HG03565 (cell line): Measurements from ENCODE around the gene MANBA.
A peak's percentile ranks its signal among the peaks of the same experiment; 100 is the strongest.
"Not testable (repeated sequence)": the region's sequence is repeated elsewhere in the genome, so short reads cannot be mapped to it uniquely, and the experiment has no call there.

Source experiments
- ATAC-seq: cut with Tn5 transposase; IDR thresholded peaks from one replicate; pipeline ENCODE4 v1.9.1; 2021; ENCODE audit warnings: mild to moderate bottlenecking, moderate library complexity; ENCODE audit not compliant: unreplicated experiment

MANBA gene

DNA sequence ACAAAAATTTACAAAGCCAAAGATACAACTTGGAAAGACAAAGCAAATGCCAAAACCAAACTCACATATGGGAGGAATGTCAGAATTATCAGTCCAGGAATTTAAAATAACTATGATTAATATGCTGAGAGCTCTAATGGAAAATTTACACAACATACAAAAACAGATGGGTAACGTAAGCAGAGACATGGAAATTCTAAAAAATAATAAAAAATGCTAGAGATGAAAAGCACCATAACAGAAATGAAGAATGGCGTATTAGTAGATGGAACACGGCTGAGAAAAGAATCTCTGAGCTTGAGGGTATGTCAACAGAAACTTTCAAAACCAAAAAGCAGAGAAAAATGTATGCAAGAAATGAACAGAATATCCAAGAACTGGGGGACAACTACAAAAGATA, 4.1 kb upstream of the MANBA start:
- no peak for ATAC-seq

DNA sequence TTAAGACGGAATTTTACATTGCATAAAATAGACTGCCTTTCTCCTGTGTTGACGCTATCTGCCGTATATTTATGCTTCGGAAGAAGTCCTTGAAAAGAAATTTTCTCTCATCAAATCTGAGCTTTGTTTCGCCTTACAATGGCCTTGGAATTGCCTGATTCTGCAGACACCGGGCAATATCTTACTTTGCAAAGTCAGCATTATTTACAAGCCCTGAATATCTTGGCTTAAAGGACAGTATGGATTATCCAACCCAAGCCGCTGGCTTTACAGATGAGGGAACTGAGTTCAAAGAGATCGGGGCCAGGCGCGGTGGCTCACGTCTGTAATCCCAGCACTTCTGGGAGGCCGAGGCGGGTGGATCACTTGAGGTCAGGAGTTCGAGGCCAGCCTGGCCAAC, 1.1 kb upstream of the MANBA start:
- no peak for ATAC-seq

GRCh38 chr4:102761296-102761701, 531 bp upstream of the MANBA start:
- ATAC-seq, result peak; percentile 2

DNA sequence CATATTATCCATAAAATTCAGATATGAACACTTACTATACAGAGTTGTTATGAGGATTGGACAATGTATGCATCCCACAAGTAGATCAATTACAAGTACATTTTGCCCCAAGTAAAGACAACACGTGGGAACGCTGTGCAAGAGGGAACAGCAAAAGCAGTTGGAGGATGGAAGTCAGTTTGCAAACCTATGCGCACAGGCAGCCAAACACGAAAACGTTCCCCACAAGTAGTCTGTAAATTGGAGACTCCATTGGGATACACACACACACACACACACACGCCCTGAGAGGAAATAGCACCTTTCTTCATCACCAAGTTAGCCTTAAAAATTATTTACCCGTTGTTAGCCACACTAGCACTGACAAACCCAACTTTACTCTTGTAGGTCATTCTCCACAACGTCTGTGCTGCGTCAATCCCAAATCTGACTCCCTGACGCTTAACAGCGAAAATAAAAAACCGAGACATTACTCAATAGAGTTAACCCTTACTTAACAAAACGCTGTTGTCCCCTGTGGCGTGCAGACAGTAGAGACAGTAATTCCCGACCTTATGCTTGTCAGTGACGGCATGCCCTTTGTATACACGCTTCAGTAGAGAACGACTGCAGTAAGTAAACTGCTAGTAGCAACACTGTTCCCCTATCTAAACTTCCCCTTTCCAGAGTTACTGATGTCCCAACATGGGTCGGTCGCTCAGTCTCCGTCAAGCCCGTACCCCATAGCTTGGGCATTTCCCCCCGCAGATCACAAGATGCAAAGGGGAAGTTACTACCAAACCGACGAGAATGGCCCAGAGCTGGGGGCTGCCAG, 730 bp downstream of the MANBA start:
- ATAC-seq, result peak; percentile 56

- no peak for ATAC-seq
Measured at GRCh38 chr4:102758241-102759160, 2.3 kb downstream of the MANBA start.

GRCh38 chr4:102757681-102758080, 3.1 kb downstream of the MANBA start:
- ATAC-seq, result no peak

- ATAC-seq, result no peak
Measured at GRCh38 chr4:102754044-102754443, 6.7 kb downstream of the MANBA start.

DNA sequence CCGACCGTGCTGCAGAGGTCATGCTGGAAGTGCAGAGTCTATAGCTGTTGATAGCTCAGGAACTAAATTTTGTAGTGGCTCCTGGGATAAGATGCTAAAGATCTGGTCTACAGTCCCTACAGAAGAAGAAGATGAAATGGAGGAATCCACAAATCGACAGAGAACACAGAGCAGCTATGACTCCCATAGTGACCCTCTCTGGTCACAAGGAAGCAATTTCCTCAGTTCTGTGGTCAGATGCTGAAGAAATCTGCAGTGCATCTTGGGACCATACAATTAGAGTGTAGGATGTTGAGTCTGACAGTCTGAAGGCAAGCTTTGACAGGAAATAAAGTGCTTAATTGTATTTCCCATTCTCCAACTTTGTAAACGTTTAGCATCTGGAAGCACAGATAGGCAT, 8.8 kb downstream of the MANBA start:
- ATAC-seq, result no peak

GRCh38 chr4:102743352-102743751, 17.4 kb downstream of the MANBA start:
- ATAC-seq, result peak; percentile 99

DNA sequence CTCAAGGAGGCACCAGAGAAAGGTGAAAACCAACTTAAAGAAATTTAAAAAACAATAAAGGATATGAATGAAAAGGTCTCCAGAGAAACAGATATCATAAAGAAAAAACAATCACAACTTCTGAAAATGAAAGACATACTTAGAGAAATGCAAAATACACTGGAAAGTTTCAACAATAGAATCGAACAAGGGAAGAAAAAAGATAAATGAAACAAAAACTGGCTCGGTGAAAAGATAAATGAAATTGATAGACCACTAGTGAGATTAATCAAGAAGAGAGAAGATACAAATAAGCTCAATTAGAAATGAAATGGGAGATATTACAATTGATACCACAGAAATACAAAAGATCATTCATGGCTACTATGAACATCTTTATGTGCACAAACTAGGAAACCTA, 22.0 kb downstream of the MANBA start:
- ATAC-seq, result not testable (repeated sequence)

DNA sequence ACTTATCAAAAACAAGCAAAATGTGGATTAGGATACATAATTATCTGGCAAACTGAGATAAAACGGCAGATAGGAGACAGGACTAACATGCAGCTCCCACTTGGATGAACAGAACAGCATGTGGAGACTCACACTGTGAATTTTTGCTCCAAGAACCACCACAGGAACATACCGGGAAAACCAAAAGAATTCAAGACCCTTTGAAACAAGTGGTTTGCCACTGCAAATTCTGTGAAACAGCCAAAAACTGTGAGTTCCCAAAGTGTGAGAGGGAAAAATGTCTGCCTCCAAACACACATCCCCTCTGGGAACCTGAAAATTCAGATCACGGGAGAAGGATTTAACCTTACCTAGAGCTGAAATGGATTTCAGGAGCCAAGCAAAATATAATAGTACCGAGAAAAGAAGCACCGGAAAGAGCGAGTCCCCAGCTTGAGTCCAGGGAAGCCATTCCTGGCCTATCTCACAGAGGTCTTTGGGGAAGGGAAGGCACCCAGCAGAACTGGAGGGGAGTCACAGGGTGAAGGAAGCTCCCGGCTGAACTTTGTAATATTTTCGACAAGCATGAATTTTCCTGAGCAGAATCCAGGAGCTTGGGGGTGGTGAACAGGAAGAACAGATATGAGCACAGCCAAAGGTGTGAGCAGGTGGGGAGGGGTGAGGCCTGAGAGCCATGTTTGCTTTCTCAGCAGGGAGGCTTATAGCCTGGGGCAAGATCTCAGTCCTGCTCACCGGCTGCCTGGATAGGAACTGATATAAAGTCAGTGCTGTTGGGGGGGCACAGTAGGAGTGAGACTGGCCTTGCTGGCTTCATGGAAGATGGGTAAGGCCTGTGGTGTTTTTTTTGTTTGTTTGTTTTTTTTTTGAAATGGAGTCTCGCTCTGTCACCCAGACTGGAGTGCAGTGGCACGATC, 23.9 kb downstream of the MANBA start:
- ATAC-seq, result no peak

DNA sequence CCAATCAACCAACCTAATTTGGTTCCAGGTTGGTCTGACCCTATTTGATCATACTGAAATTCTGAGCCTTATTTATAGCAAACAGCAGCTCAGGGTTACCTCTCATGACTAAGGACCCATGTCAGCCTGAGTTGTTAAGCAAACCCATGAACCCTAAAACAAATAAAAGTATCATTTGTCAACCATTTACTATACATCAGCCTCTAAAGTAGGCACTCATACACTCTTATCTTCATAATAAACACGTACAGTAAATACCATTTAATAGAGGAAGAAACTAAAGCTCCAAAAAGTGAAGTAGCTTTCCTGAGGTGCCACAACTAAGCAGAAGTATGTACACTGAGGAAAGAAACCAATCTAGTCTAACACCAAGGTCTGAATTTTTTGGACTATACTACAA, 25.2 kb downstream of the MANBA start:
- ATAC-seq, result no peak

DNA sequence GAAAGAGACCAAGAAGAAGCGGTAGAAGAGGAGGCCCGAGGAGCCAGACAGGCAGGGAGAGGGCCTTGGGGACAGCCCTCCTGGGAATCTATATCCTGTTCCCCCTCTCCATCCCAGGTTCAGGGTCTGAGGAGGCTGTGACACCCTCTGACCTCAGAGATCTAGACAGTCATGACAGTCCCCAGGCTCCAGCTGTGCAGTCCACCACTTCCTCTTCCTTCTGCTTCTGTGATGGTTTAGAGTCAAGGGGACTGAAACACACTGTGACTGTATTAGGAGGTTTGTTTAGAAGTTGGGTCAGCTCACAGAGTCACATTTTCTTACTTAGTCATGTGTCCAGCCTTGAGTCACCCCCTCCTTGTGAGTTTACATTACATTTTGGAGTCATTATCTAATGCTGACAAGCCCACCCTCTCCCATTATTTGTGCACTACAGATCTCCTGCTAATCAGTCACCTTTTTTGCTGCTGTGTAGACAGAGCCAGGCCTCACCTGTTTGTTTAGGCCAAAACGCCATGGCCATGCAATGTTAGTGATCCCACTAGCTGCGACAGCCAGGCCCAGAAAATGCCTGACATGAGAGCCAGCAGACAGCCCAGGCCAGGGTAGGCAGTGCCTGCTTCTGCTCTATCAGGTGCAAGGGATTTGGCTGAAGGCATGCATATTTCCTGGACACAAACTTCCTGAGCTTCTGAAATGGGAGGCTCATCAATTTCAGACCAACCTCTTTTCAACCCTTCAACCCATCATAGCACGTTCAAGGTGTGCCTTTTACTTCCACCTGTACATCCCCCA, 26.0 kb downstream of the MANBA start:
- peak; percentile 99 for ATAC-seq

DNA sequence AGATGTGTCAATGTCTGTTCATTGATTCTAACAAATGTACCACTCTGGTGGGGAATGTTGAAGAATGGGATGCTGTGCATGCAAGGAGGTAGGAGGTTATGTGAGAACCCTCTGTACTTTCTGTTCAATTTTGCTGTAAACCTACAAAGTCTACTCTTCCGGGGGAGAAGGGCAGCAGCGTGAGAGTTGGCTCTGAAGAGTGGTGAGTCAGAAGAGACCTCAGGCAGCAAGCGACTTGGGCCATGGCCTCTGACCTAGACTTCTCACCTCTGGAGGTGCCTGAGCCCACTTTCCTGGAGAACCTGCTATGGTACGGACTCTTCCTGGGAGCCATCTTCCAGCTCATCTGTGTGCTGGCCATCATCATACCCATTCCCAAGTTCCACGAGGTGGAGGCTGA, 26.7 kb downstream of the MANBA start:
- ATAC-seq, result no peak

DNA sequence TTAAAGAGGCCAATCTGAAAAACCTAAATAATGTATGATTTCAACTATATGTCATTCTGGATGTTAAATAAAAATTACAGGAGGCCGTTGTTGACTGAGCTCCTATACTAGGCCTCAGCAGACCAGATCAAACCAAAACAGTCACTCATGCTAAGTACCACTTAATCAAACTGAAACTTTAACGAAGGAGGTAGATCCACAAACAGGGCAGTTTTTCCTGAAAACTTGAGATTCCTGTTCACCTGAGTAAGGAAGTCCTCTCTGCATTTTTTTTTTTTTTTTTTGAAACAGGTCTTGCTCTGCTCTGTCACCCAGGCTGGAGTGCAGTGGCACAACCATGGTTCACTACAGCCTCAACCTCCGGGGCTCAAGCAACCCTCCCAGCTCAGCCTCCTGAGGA, 27.7 kb downstream of the MANBA start:
- ATAC-seq, result no peak

- ATAC-seq, result no peak
Measured at GRCh38 chr4:102732678-102733077, 28.1 kb downstream of the MANBA start.

DNA sequence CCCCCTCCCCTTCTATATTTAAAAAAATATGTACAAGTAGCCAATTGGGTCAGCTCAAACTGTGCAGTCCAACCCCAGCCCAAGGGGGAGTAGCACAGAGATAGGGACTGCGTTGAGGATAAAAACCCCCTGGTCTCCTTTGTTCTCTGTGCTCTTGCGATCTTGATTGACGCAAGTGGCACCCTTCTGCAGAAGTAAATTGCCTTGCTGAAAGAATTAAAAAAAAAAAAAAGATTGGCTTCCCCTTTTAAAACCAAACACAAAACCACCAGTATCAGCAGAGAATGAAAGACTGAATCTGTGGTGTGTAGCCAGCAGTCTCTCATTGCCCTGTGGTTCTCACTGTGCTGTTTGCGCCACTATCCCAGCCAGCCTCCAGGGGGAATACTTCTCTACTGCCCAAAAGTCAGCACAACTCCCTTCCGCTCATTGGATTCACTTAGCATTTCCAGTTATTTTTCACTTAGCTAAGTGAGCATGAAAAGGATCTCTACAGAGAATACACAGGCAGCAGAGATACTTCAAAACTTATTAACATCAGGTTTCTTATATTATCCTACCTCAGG, 29.7 kb downstream of the MANBA start:
- no peak for ATAC-seq

DNA sequence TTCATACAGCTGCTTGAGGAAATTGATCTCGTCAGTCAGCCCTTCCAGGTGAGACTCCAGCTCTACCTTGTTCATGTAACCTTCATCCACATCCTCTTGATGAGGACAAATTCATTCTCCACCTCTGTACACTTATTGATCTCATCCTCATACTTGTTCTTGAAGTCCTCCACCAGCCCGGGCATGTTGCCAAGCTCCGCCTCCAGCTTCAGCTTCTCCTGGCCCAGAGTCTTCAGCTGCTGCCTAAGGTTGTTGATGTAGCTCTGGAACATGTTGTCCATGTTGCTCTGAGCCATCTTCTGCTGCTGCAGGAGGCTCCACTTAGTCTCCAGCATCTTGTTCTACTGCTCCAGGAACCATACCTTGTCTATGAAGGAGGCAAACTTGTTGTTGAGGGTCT, 31.3 kb downstream of the MANBA start:
- not testable (repeated sequence) for ATAC-seq

DNA sequence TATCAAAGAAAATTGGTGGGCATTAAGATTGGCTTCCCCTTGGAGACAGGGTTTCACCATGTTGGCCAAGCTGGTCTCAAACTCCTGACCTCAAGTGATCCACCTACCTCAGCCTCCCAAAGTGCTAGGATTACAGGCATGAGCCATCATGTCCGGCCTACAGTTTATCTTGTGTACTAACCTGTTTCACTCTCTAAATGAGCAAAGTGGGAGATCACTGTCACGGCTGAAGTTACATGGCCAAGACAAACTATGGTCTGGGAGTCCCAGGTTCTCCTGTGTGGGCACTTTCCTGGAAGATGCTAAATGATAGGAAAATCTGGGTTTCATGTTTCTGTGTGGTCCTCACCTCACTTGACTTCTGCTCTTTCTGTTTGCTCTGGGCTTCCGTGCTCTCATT, 33.8 kb downstream of the MANBA start:
- peak; percentile 69 for ATAC-seq

DNA sequence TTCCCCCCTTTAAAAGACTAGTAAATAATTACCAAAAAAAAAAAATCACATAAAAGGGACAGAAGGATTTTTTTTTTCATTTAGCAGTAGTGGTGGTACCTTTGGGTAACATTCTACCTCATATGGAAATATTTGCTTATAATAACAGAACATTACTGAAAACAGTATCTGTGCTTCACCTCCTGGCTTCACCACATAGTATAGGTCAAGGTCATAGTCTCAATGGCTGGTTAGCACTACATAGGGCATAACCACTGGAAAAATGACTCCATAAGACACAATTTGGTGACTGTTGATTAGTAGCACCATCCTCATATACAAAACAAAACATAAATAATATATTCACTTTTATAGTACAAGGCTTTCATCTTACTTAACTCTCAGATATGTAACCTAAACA, 34.7 kb downstream of the MANBA start:
- no peak for ATAC-seq
